CD4-positive, alpha-beta T cell (primary cell): ENCODE data around the gene P3H3. TPM values are rescaled to one million over a fixed set of nuclear protein-coding genes. Genes with fewer than 3 reads are reported as not detected.
"Not testable (repeated sequence)": the region's sequence is repeated elsewhere in the genome, so short reads cannot be mapped to it uniquely, and the experiment has no call there.

Experiments
- ATAC-seq: fragments of 200-7000 bp; cut with Tn5 transposase; one replicate; pipeline ENCODE4 v1.10.0; 2022; ENCODE audit warnings: mild to moderate bottlenecking; ENCODE audit not compliant: poor library complexity
- CTCF ChIA-PET: fragments of 350-600 bp; sonication (Branson Sonifier 250); formaldehyde crosslinking; loops from one replicate; lab custom pipeline; 2021; ENCODE audit warnings: antibody characterized with exemption, inconsistent platforms; lab: Charles Lee
- POLR2A ChIA-PET: fragments of 350-600 bp; sonication (Branson Sonifier 250); formaldehyde crosslinking; loops from one replicate; lab custom pipeline; 2021; ENCODE audit warnings: antibody characterized with exemption, inconsistent platforms; lab: Charles Lee
- DNase-seq, 14 experiments: peaks; one replicate each; pipeline ENCODE4 v3.0.0-alpha.2; 2013 to 2020; ENCODE audit warnings: mixed read lengths in 2 of 14
- H3K27ac ChIP-seq, 2 donors: one replicate each; pipeline versions ENCODE4 v1.5.1 to v1.7.0; 2013; ENCODE audit warnings: low read length in 2 of 2, low read depth in 1 of 2, mild to moderate bottlenecking in 1 of 2
- H3K27me3 ChIP-seq, 2 experiments: 1 replicate in 1 of 2; 2 replicates in 1 of 2; pipeline versions ENCODE4 v1.6.1 to v1.7.0; 2013; ENCODE audit warnings: low read length in 2 of 2, control low read depth in 1 of 2, mild to moderate bottlenecking in 1 of 2, moderate library complexity in 1 of 2; ENCODE audit not compliant: insufficient read depth in 2 of 2, control insufficient read depth in 1 of 2
- H3K36me3 ChIP-seq: one replicate; pipeline ENCODE4 v1.6.1; 2013; ENCODE audit warnings: low read length, control low read depth; ENCODE audit not compliant: insufficient read depth
- H3K4me1 ChIP-seq: one replicate; pipeline ENCODE4 v1.6.1; 2013; ENCODE audit warnings: low read length, control low read depth; ENCODE audit not compliant: insufficient read depth
- H3K4me3 ChIP-seq: one replicate; pipeline ENCODE4 v1.5.1; 2013; ENCODE audit warnings: mild to moderate bottlenecking, low read length, moderate library complexity
- H3K9me3 ChIP-seq, 2 experiments: 1 replicate in 1 of 2; 2 replicates in 1 of 2; pipeline versions ENCODE4 v1.6.1 to v1.7.0; 2013; ENCODE audit warnings: low read length in 2 of 2, mild to moderate bottlenecking in 2 of 2, control low read depth in 1 of 2, moderate library complexity in 1 of 2; ENCODE audit not compliant: control insufficient read depth in 1 of 2, insufficient read depth in 1 of 2
- H3K27ac Mint-ChIP-seq: one replicate; pipeline ENCODE4 v1.8.0; 2020; ENCODE audit warnings: mixed read lengths
- H3K27me3 Mint-ChIP-seq: one replicate; pipeline ENCODE4 v1.8.0; 2021; ENCODE audit warnings: mixed read lengths
- H3K36me3 Mint-ChIP-seq: one replicate; pipeline ENCODE4 v1.8.0; 2021; ENCODE audit warnings: low read depth, mixed read lengths
- H3K4me1 Mint-ChIP-seq: one replicate; pipeline ENCODE4 v1.8.0; 2021; ENCODE audit warnings: low read depth, mixed read lengths
- H3K4me3 Mint-ChIP-seq: one replicate; pipeline ENCODE4 v1.8.0; 2020; ENCODE audit warnings: mild to moderate bottlenecking, mixed read lengths
- H3K9me3 Mint-ChIP-seq: one replicate; pipeline ENCODE4 v1.8.0; 2020; ENCODE audit warnings: mixed read lengths
- CTCF ChIP-seq: fragments of 200-600 bp; IDR thresholded peaks from one replicate; pipeline ENCODE4 v1.8.0; 2022; ENCODE audit warnings: antibody characterized with exemption, mild to moderate bottlenecking
- intact Hi-C, 2 experiments: fragments of 100-400 bp; cut with DNase I in 1 of 2; cut with micrococcal nuclease in 1 of 2; formaldehyde crosslinking; loops; one replicate each; pipeline versions ENCODE4 v1.15.1 to v1.9.0; 2023 to 2025; cut with DNase I, micrococcal nuclease
- total RNA-seq, 174 experiments: library from RNA in 2 of 174; stranded (reverse) in 2 of 174; gene quantifications; one replicate each; pipeline ENCODE4 v1.2.3 and lab custom pipeline; 2021 to 2026

The P3H3 gene
- total RNA-seq, 2 experiments from 2014 or later: 2.5 to 4.1 TPM

GRCh38 chr12:6883252-6883651, 55.0 kb downstream of the P3H3 start:
- Mint-ChIP-seq H3K36me3 (no peaks in the 10 kb centered on the region), H3K4me1 (no peaks in the 10 kb centered on the region), H3K9me3 (no peaks in the 10 kb centered on the region), H3K27ac (no peak overlapping the region), H3K27me3 (no peaks in the 10 kb centered on the region), H3K4me3 (no peak overlapping the region)
- TF ChIP-seq CTCF: no peak
- DNase-seq (no peak), ATAC-seq (no peak)
- Histone ChIP-seq H3K36me3 (peaks cover 11% of the 10 kb centered on the region), H3K4me1 (no peaks in the 10 kb centered on the region), H3K27me3 (no peaks in the 10 kb centered on the region), H3K27ac (no peak overlapping the region), H3K4me3 (no peak overlapping the region), H3K9me3 (no peaks in the 10 kb centered on the region)
- ChIA-PET POLR2A (interaction anchor here (3.1 kb wide), 1 partner anchor 10 kb away, joined by 14 read pairs; the partner anchor contains the start of gene SPSB2), CTCF (interaction anchor here (1.1 to 2.9 kb wide), 4 partner anchors 8 to 126 kb away, joined by 3 to 15 read pairs (median 6); partner anchors contain the start of gene SPSB2)
- intact Hi-C loops: no loop called here

- no peak overlapping the region for H3K27ac ChIP-seq
- H3K4me1 Mint-ChIP-seq: no peaks in the 10 kb centered on the region
- DNase-seq: no peak
- TF ChIP-seq CTCF: no peak
- no peaks in the 10 kb centered on the region for H3K27me3 Mint-ChIP-seq
- CTCF ChIA-PET: interaction anchor here (1.8 kb wide), 1 partner anchor 11 kb away, joined by 7 read pairs; the partner anchor contains the start of gene SPSB2
- no peaks in the 10 kb centered on the region for H3K9me3 ChIP-seq
- no peak for ATAC-seq
- intact Hi-C loops: no loop called here
- peaks cover 11% of the 10 kb centered on the region for H3K36me3 ChIP-seq
- no peaks in the 10 kb centered on the region for H3K4me1 ChIP-seq
- no peak overlapping the region for H3K4me3 Mint-ChIP-seq
- POLR2A ChIA-PET: interaction anchor here (3.1 kb wide), 1 partner anchor 10 kb away, joined by 14 read pairs; the partner anchor contains the start of gene SPSB2
- H3K36me3 Mint-ChIP-seq: no peaks in the 10 kb centered on the region
- H3K9me3 Mint-ChIP-seq: no peaks in the 10 kb centered on the region
- H3K27me3 ChIP-seq: no peaks in the 10 kb centered on the region
- H3K27ac Mint-ChIP-seq: no peak overlapping the region
- H3K4me3 ChIP-seq: no peak overlapping the region
Measured at GRCh38 chr12:6883683-6884082, 55.5 kb downstream of the P3H3 start.

GRCh38 chr12:6884539-6884938, 56.3 kb downstream of the P3H3 start:
- no peak for TF ChIP-seq CTCF
- H3K27ac Mint-ChIP-seq: no peak overlapping the region

GRCh38 chr12:6886206-6886999, 58.2 kb downstream of the P3H3 start:
- H3K4me3 ChIP-seq, H3K4me3 Mint-ChIP-seq, H3K9me3 Mint-ChIP-seq, intact Hi-C loops, POLR2A ChIA-PET, H3K36me3 Mint-ChIP-seq, H3K4me1 ChIP-seq, H3K27me3 ChIP-seq, H3K27ac ChIP-seq, H3K27me3 Mint-ChIP-seq, DNase-seq, H3K4me1 Mint-ChIP-seq, H3K9me3 ChIP-seq, H3K27ac Mint-ChIP-seq, ATAC-seq: not testable (repeated sequence)
- peaks cover 11% of the 10 kb centered on the region for H3K36me3 ChIP-seq
- CTCF ChIA-PET: interaction anchor here (1.2 to 1.9 kb wide), 2 partner anchors 12 to 14 kb away, joined by 3 to 8 read pairs; partner anchors contain the start of gene SPSB2

More at GRCh38 chr12:6884539-6884938, 56.3 kb downstream of the P3H3 start:
- Histone ChIP-seq H3K4me1 (no peaks in the 10 kb centered on the region), H3K4me3 (no peak overlapping the region), H3K9me3 (no peaks in the 10 kb centered on the region), H3K36me3 (peaks cover 11% of the 10 kb centered on the region), H3K27ac (no peak overlapping the region), H3K27me3 (no peaks in the 10 kb centered on the region)
- DNase-seq (no peak), ATAC-seq (no peak)
- intact Hi-C loops: no loop called here
- ChIA-PET POLR2A (interaction anchor here (1.0 kb wide), 1 partner anchor 32 kb away, joined by 3 read pairs; the partner anchor contains the start of gene USP5), CTCF (interaction anchor here (0.6 kb wide), 1 partner anchor 360 kb away, joined by 4 read pairs; no protein-coding TSS in a partner anchor)
- Mint-ChIP-seq H3K4me3 (no peak overlapping the region), H3K4me1 (no peaks in the 10 kb centered on the region), H3K36me3 (no peaks in the 10 kb centered on the region), H3K27me3 (no peaks in the 10 kb centered on the region), H3K9me3 (no peaks in the 10 kb centered on the region)
